IMR-90 (cell line): ENCODE data around the gene ABL1. TPM values are rescaled to one million over a fixed set of nuclear protein-coding genes. Genes with fewer than 3 reads are reported as not detected.

Experiments
- ATAC-seq: fragments of 200-7000 bp; cut with Tn5 transposase; 2 replicates; pipeline ENCODE4 v1.9.1; 2020; ENCODE audit warnings: low read depth, mild to moderate bottlenecking, moderate library complexity
- BruUV-seq: library from RNA; stranded (reverse); fragments of 400-500 nt; replicated peaks from 2 replicates; lab custom pipeline; 2021; lab: Mats Ljungman, UMichigan
- CTCF ChIA-PET: fragments of 300-600 bp; formaldehyde crosslinking; extraction: SDS; loops from one replicate; lab custom pipeline; 2021; ENCODE audit warnings: antibody characterized with exemption; lab: Yijun Ruan, JAX
- POLR2A ChIA-PET: fragments of 300-600 bp; sonication (Branson Sonifier 250); formaldehyde crosslinking; loops from one replicate; lab custom pipeline; 2022; ENCODE audit warnings: antibody characterized with exemption; ENCODE audit not compliant: unreplicated experiment; lab: Charles Lee
- DNase-seq: peaks from one replicate; pipeline ENCODE4 v3.0.0; 2013
- H2AFZ ChIP-seq: replicated peaks from 2 replicates; pipeline ENCODE3; 2013; ENCODE audit warnings: low read length, mild to moderate bottlenecking; ENCODE audit not compliant: poor library complexity
- H2AK5ac ChIP-seq: 2 replicates; pipeline ENCODE4 v1.6.1; 2013; ENCODE audit warnings: low read depth, low read length, inconsistent platforms
- H2AK9ac ChIP-seq: replicated peaks from 2 replicates; pipeline ENCODE3; 2013; ENCODE audit warnings: mild to moderate bottlenecking, low read depth, low read length, moderate library complexity; ENCODE audit not compliant: poor library complexity
- H2BK120ac ChIP-seq: 2 replicates; pipeline ENCODE4 v1.6.1; 2013; ENCODE audit warnings: low read depth, low read length, inconsistent platforms
- H2BK15ac ChIP-seq: 3 replicates; pipeline ENCODE4 v1.6.1; 2013; ENCODE audit warnings: low read depth, low read length, inconsistent platforms
- H2BK20ac ChIP-seq: 2 replicates; pipeline ENCODE4 v1.6.1; 2013; ENCODE audit warnings: low read depth, mild to moderate bottlenecking, inconsistent platforms, low read length, moderate library complexity
- H2BK5ac ChIP-seq: 2 replicates; pipeline ENCODE4 v1.6.1; 2013; ENCODE audit warnings: mild to moderate bottlenecking, low read depth, low read length, inconsistent platforms; ENCODE audit not compliant: poor library complexity, severe bottlenecking
- H3K14ac ChIP-seq: replicated peaks from 2 replicates; pipeline ENCODE4 v1.6.1; 2013; ENCODE audit warnings: low read depth, low read length, inconsistent platforms
- H3K18ac ChIP-seq: 2 replicates; pipeline ENCODE4 v1.6.1; 2013; ENCODE audit warnings: low read depth, low read length, control low read depth
- H3K23ac ChIP-seq: 2 replicates; pipeline ENCODE4 v1.6.1; 2013; ENCODE audit warnings: low read depth, low read length, inconsistent platforms
- H3K27ac ChIP-seq: 2 replicates; pipeline ENCODE4 v1.5.1; 2013; ENCODE audit warnings: mild to moderate bottlenecking, control low read depth, low read length; ENCODE audit not compliant: insufficient read depth
- H3K27me3 ChIP-seq: 2 replicates; pipeline ENCODE4 v1.6.1; 2013; ENCODE audit warnings: low read length; ENCODE audit not compliant: control insufficient read depth, insufficient read depth
- H3K36me3 ChIP-seq: 2 replicates; pipeline ENCODE4 v1.6.1; 2013; ENCODE audit warnings: low read length, mixed read lengths; ENCODE audit not compliant: control insufficient read depth, insufficient read depth
- H3K4ac ChIP-seq: 2 replicates; pipeline ENCODE4 v1.6.1; 2013; ENCODE audit warnings: low read depth, low read length, inconsistent platforms
- H3K4me1 ChIP-seq: 2 replicates; pipeline ENCODE4 v1.6.1; 2013; ENCODE audit warnings: low read length, mixed read lengths; ENCODE audit not compliant: control insufficient read depth, insufficient read depth
- H3K4me2 ChIP-seq: 2 replicates; pipeline ENCODE4 v1.6.1; 2013; ENCODE audit warnings: low read depth, mild to moderate bottlenecking, control low read depth, low read length, moderate library complexity
- H3K4me3 ChIP-seq: 2 replicates; pipeline ENCODE4 v1.5.1; 2013; ENCODE audit warnings: low read depth, mild to moderate bottlenecking, control low read depth, low read length, moderate library complexity; ENCODE audit not compliant: insufficient read depth
- H3K56ac ChIP-seq: 2 replicates; pipeline ENCODE4 v1.6.1; 2013; ENCODE audit warnings: low read length, inconsistent platforms; ENCODE audit not compliant: insufficient read depth; ENCODE audit errors: extremely low read depth
- H3K79me1 ChIP-seq, 2 experiments: 2 replicates each; pipeline ENCODE4 v1.6.1; 2013; ENCODE audit warnings: low read length in 2 of 2, inconsistent platforms in 1 of 2, low read depth in 1 of 2
- H3K9ac ChIP-seq: 2 replicates; pipeline ENCODE4 v1.6.1; 2013; ENCODE audit warnings: low read depth, low read length, control low read depth
- H3K9me1 ChIP-seq: 2 replicates; pipeline ENCODE4 v1.6.1; 2013; ENCODE audit warnings: low read length, inconsistent platforms; ENCODE audit not compliant: insufficient read depth
- H3K9me3 ChIP-seq: 2 replicates; pipeline ENCODE4 v1.6.1; 2013; ENCODE audit warnings: low read length; ENCODE audit not compliant: control insufficient read depth, insufficient read depth
- H4K20me1 ChIP-seq: 2 replicates; pipeline ENCODE4 v1.6.1; 2013; ENCODE audit warnings: low read length, inconsistent platforms; ENCODE audit not compliant: insufficient read depth
- H4K5ac ChIP-seq: 2 replicates; pipeline ENCODE4 v1.6.1; 2013; ENCODE audit warnings: mild to moderate bottlenecking, low read depth, low read length, control low read depth
- H4K8ac ChIP-seq, 2 experiments: 2 replicates each; pipeline ENCODE4 v1.6.1; 2013; ENCODE audit warnings: low read depth in 2 of 2, low read length in 2 of 2, control low read depth in 1 of 2, inconsistent platforms in 1 of 2
- H4K91ac ChIP-seq: 2 replicates; pipeline ENCODE4 v1.6.1; 2013; ENCODE audit warnings: low read depth, low read length, inconsistent platforms; ENCODE audit not compliant: insufficient read depth
- BHLHE40 ChIP-seq: fragments of 150-350 bp; IDR thresholded peaks from 2 replicates; pipeline ENCODE4 v1.6.1; 2016; ENCODE audit warnings: mild to moderate bottlenecking, low read depth, low read length
- FOS ChIP-seq: fragments of 150-350 bp; IDR thresholded peaks from 2 replicates; pipeline ENCODE4 v1.6.1; 2016; ENCODE audit warnings: low read depth, low read length
- POLR2A ChIP-seq: IDR thresholded peaks from 2 replicates; pipeline ENCODE4 v1.6.1; 2012; ENCODE audit warnings: mild to moderate bottlenecking, low read depth, low read length
- RAD21 ChIP-seq: IDR thresholded peaks from 2 replicates; pipeline ENCODE4 v1.6.1; 2012; ENCODE audit warnings: low read length, improper control_type of control experiment
- WGBS, 2 experiments: methylation state at CpG; one replicate each; pipeline versions ENCODE4 v1.1.5 to v1.1.7; 2013; ENCODE audit warnings: missing lambda C conversion rate in 2 of 2; ENCODE audit not compliant: insufficient read length in 1 of 2; ENCODE audit errors: extremely low coverage in 2 of 2; 5-methylcytosine and 5-hydroxymethylcytosine counted together
- dilution Hi-C: fragments of 300-500 bp; cut with HindIII; formaldehyde crosslinking; loops from one replicate; pipeline ENCODE4 v1.14.3; 2018; ENCODE audit warnings: low sequenced_read_pairs; ENCODE audit not compliant: unreplicated experiment
- in situ Hi-C: fragments of 300-500 bp; cut with MboI; formaldehyde crosslinking; loops from 3 replicates; pipeline ENCODE4 v1.14.3; 2019; ENCODE audit warnings: low sequenced_read_pairs, inconsistent platforms, mixed read lengths
- intact Hi-C: fragments of 100-400 bp; cut with micrococcal nuclease; formaldehyde crosslinking; loops from 2 replicates; pipeline ENCODE4 v1.10.0; 2022
- polyA plus RNA-seq, 3 experiments: library from polyadenylated mRNA; depleted of rRNA; stranded (reverse); fragments of >200 nt; gene quantifications; 2 replicates each; pipeline ENCODE4 v1.2.3, GENCODE V29; 2012; ENCODE audit warnings: low replicate concordance in 1 of 3
- total RNA-seq: library from RNA; depleted of rRNA; stranded (reverse); fragments of >200 nt; gene quantifications from 2 replicates; pipeline ENCODE4 v1.2.3, GENCODE V29; 2012
- TF ChIP-seq, protein P1 (sequence below): fragments of 150-350 bp; IDR thresholded peaks from 2 replicates; pipeline ENCODE4 v1.6.1; 2016; ENCODE audit warnings: low read depth, mild to moderate bottlenecking, low read length, moderate library complexity, borderline replicate concordance
- TF ChIP-seq, protein P2 (sequence below): fragments of 150-350 bp; IDR thresholded peaks from 2 replicates; pipeline ENCODE4 v1.6.1; 2017; ENCODE audit warnings: mild to moderate bottlenecking, antibody characterized with exemption, low read length, low read depth

The ABL1 gene
- total and polyA plus RNA-seq, 2 of the 4 experiments (the other 2 are of a cell fraction): 33.7 to 49.1 TPM

DNA sequence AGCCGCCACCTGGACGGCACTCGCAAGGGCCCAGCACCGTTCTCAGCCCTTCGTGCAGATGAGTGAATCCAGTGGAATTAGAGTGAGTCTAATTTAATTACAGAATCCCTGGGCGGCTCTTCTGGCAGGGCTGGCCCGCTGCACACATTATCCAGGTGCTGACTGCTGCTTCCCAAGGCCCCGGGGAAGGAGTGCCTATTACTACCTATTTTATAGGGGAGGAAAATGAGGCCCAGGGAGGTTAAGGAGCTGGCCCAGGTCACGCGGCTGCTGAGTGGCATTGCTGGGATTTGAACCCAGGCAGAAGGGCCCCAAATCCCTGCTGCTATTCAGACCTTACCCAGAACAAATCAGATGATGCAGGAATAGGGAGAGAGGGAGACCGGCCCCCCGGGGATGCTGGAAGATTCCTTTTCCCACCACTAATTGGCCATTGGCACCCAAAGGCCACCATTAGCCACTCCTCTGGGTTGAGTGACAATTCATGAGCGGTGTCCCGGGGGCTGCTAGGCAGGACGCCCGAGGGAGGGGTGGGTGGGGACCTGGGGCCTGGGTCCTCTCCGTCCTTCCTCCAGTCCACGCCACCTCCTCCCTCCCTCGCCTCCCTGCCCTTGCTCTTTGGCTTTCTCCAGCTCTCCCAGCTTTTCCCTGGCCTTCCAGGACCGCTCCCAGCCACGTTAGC lies 71.8 kb downstream of the ABL1 start:
- BruUV-seq: no TSS peak
- no peak overlapping the region for H2BK15ac ChIP-seq
- H2AFZ ChIP-seq: no peak overlapping the region
- DNase-seq: no peak
- no peak overlapping the region for H3K4ac ChIP-seq
- no peaks in the 10 kb centered on the region for H3K9me1 ChIP-seq
- no peak overlapping the region for H3K14ac ChIP-seq
- no peak overlapping the region for H4K5ac ChIP-seq
- no peak overlapping the region for H2BK20ac ChIP-seq
- no peak overlapping the region for H3K56ac ChIP-seq
- in situ Hi-C loops (no loop called here), intact Hi-C loops (no loop called here), dilution Hi-C loops (no loop called here)
- H3K4me3 ChIP-seq: no peak overlapping the region
- no peak overlapping the region for H3K4me2 ChIP-seq
- H3K36me3 ChIP-seq: no peaks in the 10 kb centered on the region
- ChIA-PET CTCF (no interaction called here), POLR2A (no interaction called here)
- no peaks in the 10 kb centered on the region for H4K20me1 ChIP-seq
- H3K79me1 ChIP-seq: no peaks in the 10 kb centered on the region
- ATAC-seq: no peak
- H3K27ac ChIP-seq: no peak overlapping the region
- no peak overlapping the region for H2BK5ac ChIP-seq
- WGBS, 2 experiments: 81% methylated on average over 5 of the region's 21 CpGs; no CpG with 5 or more reads in 1 of the 2 experiments
- TF ChIP-seq POLR2A (no peak), FOS (no peak), RAD21 (no peak), BHLHE40 (no peak)
- TF ChIP-seq, protein P1, sequence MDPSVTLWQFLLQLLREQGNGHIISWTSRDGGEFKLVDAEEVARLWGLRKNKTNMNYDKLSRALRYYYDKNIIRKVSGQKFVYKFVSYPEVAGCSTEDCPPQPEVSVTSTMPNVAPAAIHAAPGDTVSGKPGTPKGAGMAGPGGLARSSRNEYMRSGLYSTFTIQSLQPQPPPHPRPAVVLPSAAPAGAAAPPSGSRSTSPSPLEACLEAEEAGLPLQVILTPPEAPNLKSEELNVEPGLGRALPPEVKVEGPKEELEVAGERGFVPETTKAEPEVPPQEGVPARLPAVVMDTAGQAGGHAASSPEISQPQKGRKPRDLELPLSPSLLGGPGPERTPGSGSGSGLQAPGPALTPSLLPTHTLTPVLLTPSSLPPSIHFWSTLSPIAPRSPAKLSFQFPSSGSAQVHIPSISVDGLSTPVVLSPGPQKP: no peak
- TF ChIP-seq, protein P2, sequence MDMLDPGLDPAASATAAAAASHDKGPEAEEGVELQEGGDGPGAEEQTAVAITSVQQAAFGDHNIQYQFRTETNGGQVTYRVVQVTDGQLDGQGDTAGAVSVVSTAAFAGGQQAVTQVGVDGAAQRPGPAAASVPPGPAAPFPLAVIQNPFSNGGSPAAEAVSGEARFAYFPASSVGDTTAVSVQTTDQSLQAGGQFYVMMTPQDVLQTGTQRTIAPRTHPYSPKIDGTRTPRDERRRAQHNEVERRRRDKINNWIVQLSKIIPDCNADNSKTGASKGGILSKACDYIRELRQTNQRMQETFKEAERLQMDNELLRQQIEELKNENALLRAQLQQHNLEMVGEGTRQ: no peak
- H4K8ac ChIP-seq: no peak overlapping the region
- no peak overlapping the region for H3K23ac ChIP-seq
- no peak overlapping the region for H3K9ac ChIP-seq
- H3K4me1 ChIP-seq: no peaks in the 10 kb centered on the region
- H3K18ac ChIP-seq: no peak overlapping the region
- H2BK120ac ChIP-seq: no peak overlapping the region
- H4K91ac ChIP-seq: no peak overlapping the region
- no peak overlapping the region for H2AK9ac ChIP-seq
- no peak overlapping the region for H2AK5ac ChIP-seq
- H3K27me3 ChIP-seq: no peaks in the 10 kb centered on the region
- H3K9me3 ChIP-seq: peaks cover 2% of the 10 kb centered on the region; the same call in 1 of the 2 replicates
